HG03342 (cell line): ENCODE results near the gene PSMC5.
"Not testable (repeated sequence)": the region's sequence is repeated elsewhere in the genome, so short reads cannot be mapped to it uniquely, and the experiment has no call there.

ENCODE experiments used
- ATAC-seq: cut with Tn5 transposase; IDR thresholded peaks from one replicate; pipeline ENCODE4 v1.9.1; 2021; ENCODE audit warnings: mild to moderate bottlenecking, moderate library complexity; ENCODE audit not compliant: unreplicated experiment

PSMC5 gene

DNA sequence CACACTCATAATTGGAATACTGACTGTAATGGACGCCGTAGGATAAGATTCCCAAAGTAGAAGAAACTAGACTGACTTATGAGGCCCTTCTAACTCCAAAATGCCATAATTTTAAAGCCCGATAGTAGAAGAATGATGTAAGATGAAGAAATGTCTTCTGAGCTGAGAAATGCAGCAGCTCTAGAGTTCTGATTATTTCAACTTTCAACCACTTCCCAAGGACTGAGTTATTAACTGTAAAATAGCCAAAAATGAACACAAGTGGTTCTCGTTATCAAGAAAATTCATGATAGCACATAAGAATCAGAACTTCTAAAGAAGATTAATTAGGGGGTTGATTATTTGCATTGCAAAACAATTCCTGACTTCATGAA lies 43.0 kb downstream of the PSMC5 start:
- ATAC-seq: not testable (repeated sequence)

DNA sequence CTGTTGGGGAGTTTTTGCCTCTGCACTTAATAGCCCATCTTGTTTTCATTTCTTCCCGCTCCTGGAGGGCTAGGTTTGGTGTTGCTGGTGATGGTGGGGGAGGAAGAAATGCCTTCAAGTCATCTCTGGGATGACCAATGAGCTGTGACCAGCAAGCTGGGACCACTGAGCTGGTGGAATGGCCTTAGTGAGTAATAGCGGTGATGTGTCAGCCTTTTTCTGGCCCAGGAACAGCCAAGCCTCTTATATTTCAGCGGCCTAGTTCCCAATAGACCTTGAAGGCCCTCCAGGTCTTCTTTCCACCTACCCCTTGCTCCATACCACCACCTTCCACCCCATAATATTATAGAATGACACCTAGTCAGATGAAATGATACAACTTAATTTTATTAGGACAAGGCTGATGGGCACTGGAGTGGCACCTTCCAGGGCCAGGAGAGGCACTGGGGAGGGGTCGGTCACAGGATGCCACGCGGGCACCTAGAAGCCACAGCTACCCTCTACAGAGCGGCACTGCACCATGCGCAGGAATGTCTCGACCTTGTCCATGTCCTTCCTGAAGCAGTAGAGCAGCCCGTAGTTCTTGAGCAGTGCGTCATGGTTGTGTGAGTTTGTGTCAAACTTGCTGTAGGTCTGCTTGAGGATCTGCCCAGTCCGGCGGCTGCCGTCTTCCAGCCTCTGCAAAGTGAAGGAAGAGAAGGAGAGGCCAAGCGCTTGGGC lies 44.6 kb downstream of the PSMC5 start:
- not testable (repeated sequence) for ATAC-seq

DNA sequence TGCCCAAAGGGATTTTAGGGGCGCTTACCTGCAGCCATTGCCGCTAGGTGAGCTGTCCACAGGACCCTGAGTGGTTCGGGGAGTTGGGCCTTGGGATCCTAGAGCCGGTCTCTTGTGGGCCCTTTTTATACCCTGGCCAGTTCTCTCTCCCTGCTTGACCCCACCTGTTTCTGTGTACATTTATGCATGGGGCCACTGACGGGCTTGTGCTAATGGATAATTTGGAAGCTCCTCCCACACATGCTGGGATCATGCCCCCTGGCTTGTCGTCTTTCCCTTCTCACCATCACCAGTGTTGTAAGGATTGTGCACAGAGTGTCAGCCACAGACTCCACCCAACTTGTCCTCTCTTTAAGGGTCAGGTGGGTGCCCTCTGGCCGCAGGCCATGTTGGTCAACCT lies 46.3 kb downstream of the PSMC5 start, which contains the start of gene CSH2:
CSH2 (minus strand) TSS at position 101 of the 400 bp plus-strand sequence; CDS start at position 38, 63 bp downstream.
- not testable (repeated sequence) for ATAC-seq

DNA sequence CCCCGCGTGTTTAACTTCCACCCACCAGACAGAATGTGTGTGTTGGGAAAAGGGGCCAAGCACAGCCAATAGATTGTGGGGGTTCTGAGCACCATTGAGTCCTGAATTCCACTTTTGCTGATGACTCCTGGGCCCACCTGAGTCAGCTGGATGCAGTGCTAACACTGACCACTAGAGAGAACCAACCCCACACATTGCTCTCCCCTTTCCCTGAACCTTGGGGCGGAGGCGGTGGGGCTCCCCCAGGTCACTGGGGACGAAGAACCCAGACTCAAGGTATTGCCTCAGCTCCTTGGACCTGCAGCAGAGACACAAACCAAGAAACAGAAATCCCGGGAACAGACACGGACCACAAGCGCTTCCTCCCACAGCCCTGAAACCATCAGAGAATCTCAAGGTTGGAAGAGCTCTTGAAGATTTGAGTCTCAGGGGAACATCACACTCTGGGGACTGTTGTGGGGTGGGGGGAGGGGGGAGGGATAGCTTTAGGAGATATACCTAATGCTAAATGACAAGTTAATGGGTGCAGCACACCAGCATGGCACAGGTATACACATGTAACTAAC lies 46.9 kb downstream of the PSMC5 start:
- not testable (repeated sequence) for ATAC-seq

DNA sequence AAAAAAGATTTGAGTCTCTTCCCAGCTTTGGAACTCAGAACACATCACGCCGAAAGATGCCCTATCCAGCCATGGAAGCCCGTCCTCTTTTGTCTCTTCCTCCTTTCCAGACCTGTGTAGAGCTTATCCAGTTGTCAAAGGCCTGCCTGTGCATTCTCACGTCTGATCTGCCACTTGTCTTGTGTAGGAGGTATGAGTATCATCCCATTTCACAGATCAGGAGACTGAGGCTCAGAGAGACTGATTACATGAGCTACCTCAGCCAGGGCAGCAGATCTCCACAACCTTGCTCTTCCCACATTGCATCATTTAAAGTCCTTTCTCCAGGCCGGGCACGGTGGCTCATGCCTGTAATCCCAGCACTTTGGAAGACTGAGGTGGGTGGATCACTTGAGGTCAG lies 47.5 kb downstream of the PSMC5 start:
- not testable (repeated sequence) for ATAC-seq

DNA sequence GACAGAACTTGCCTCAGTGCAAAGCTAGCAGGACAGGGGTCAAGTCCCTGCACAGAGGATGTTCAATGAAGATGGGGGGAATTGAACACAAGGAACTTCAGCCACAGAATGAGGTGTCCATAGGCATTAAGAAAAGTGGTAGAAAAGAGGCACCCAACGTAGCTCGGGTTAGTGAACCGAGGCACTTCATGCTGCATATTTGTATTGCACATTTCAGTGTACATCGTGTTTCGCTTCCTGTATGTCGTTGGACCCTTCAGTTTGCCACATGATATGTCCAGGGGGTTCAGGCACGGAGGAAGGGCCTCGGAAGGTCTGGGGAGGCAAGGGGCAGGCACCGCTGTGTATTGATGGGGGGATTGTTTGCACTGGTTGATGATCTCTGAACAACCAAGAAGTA lies 51.2 kb downstream of the PSMC5 start:
- not testable (repeated sequence) for ATAC-seq

DNA sequence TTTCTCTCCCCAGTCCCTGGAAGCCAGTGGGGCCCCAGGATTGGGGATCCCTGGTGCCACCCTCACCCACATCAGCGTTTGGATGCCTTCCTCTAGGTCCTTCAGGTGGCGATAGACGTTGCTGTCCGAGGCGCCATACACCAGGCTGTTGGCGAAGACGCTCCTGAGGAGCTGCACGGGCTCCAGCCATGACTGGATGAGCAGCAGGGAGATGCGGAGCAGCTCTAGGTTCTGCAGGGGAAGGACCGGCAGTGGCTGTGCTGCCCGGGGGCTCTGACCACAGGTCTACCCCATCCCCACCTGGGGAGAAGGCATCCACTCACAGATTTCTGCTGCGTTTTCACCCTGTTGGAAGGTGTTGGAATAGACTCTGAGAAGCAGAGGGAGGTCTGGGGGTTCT lies 53.5 kb downstream of the PSMC5 start:
- no peak for ATAC-seq

DNA sequence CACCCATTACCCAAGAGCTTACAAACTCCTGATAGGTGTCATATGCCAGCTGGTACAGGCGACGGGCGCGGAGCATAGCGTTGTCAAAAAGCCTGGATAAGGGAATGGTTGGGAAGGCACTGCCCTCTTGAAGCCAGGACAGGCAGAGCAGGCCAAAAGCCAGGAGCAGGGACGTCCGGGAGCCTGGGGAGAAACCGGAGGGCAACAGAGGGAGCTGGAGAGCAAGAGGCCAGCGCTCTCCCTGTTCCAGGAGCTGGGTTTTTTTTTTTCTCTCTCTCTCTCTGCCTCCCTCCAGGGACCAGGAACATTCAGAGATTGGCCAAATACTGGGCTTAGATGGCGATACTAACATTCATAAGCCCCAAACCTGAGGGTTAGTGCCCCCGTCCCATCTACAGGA lies 54.1 kb downstream of the PSMC5 start:
- not testable (repeated sequence) for ATAC-seq
